Spleen (tissue), 11 donors: ENCODE measurements around the gene AFF1. TPM values are rescaled to one million over a fixed set of nuclear protein-coding genes. Genes with fewer than 3 reads are reported as not detected.

Experiments
- DNase-seq: peaks from one replicate; pipeline ENCODE4 v3.0.0-alpha.2; 2020
- H3K27ac ChIP-seq, 8 donors: fragments of 200-600 bp; sonication (generic) in 7 of 8; 1 replicate in 4 of 8; 2 replicates in 4 of 8; pipeline versions ENCODE4 v1.5.0 to v1.8.0; 2016 to 2021; ENCODE audit warnings: inconsistent platforms in 4 of 8, mild to moderate bottlenecking in 4 of 8, moderate library complexity in 1 of 8
- H3K27me3 ChIP-seq, 7 donors: fragments of 200-600 bp; sonication (generic) in 6 of 7; replicated peaks in 1 of 7; 1 replicate in 4 of 7; 2 replicates in 3 of 7; pipeline versions ENCODE4 v1.5.0 to v1.8.0; 2016 to 2021; ENCODE audit warnings: inconsistent platforms in 3 of 7, mild to moderate bottlenecking in 1 of 7
- H3K36me3 ChIP-seq, 6 donors: fragments of 200-600 bp; sonication (generic) in 5 of 6; 1 replicate in 4 of 6; 2 replicates in 2 of 6; pipeline versions ENCODE4 v1.5.0 to v1.8.0; 2016 to 2021; ENCODE audit warnings: inconsistent platforms in 2 of 6
- H3K4me1 ChIP-seq, 6 donors: fragments of 200-600 bp; sonication (generic) in 5 of 6; 1 replicate in 3 of 6; 2 replicates in 3 of 6; pipeline versions ENCODE4 v1.5.0 to v1.8.0; 2016 to 2021; ENCODE audit warnings: inconsistent platforms in 3 of 6
- H3K4me3 ChIP-seq, 8 donors: fragments of 200-600 bp; sonication (generic) in 7 of 8; 1 replicate in 4 of 8; 2 replicates in 4 of 8; pipeline versions ENCODE4 v1.5.0 to v1.8.0; 2016 to 2021; ENCODE audit warnings: inconsistent platforms in 4 of 8, mild to moderate bottlenecking in 4 of 8, moderate library complexity in 2 of 8
- H3K9me3 ChIP-seq, 8 donors: fragments of 200-600 bp; sonication (generic) in 7 of 8; 1 replicate in 4 of 8; 2 replicates in 4 of 8; pipeline versions ENCODE4 v1.5.0 to v1.8.0; 2016 to 2021; ENCODE audit warnings: inconsistent platforms in 4 of 8
- POLR2A ChIP-seq, 3 donors: fragments of 450-650 bp; IDR thresholded peaks; one replicate each; pipeline ENCODE4 v1.5.1; 2017; ENCODE audit warnings: antibody characterized with exemption in 3 of 3, mild to moderate bottlenecking in 1 of 3
- POLR2AphosphoS5 ChIP-seq, 3 donors: sonication (generic); formaldehyde crosslinking; IDR thresholded peaks; one replicate each; pipeline ENCODE4 v1.5.1; 2017; ENCODE audit warnings: antibody characterized with exemption in 3 of 3
- WGBS, 5 donors: extraction: QIAGEN DNeasy Blood & Tissue Kit in 3 of 5; methylation state at CpG; one replicate each; pipeline versions ENCODE4 v1.1.5 to v1.1.7; 2013 to 2018; 5-methylcytosine and 5-hydroxymethylcytosine counted together
- intact Hi-C: fragments of 100-400 bp; cut with DNase I; formaldehyde crosslinking; loops from one replicate; pipeline ENCODE4 v1.15.0; 2023; ENCODE audit warnings: low total_unique reads
- polyA plus RNA-seq, 3 donors: library from polyadenylated mRNA; stranded (reverse); fragments of 200-250 nt; gene quantifications; one replicate each; pipeline ENCODE4 v1.2.1, GENCODE V29; 2013
- total RNA-seq, 7 donors: library from RNA; depleted of rRNA in 3 of 7; stranded (reverse); fragments of >200 nt in 3 of 7; fragmentation: NEBNext Ultra II Directional in 4 of 7; extraction: Animal tissue kit (Norgen Biotek cat#: 25700) in 4 of 7; gene quantifications; one replicate each; pipeline versions ENCODE4 v1.1.0 to v1.2.1, GENCODE V29; 2016 to 2021
- TF ChIP-seq, protein P1 (sequence below), 11 experiments: fragments of 200-600 bp in 7 of 11; fragments of 450-650 bp in 4 of 11; sonication (generic) in 4 of 11; IDR thresholded peaks in 8 of 11; conservative IDR thresholded peaks in 3 of 11; 1 replicate in 7 of 11; 2 replicates in 4 of 11; pipeline versions ENCODE4 v1.4.0 to v1.8.0; 2016 to 2021; ENCODE audit warnings: antibody characterized with exemption in 11 of 11, inconsistent platforms in 4 of 11, mild to moderate bottlenecking in 1 of 11
- donor health status: healthy with polysubstance abuse.
- donor health status: DM: no; HTN: no; CAD: no; lungs with moderate emphysema.
- donor health status: DM: no; HTN: no; CAD: no.
- donor health status: Bipolar disorder and iron deficiency.
- donor health status: healthy.
- donor health status: DM: no; HTN: no; CAD: no.
- donor health status: DM: yes; HTN: yes; CAD: no.

The AFF1 gene
- total and polyA plus RNA-seq, 10 donors = 4.4 to 119 (median 80.8) TPM

DNA sequence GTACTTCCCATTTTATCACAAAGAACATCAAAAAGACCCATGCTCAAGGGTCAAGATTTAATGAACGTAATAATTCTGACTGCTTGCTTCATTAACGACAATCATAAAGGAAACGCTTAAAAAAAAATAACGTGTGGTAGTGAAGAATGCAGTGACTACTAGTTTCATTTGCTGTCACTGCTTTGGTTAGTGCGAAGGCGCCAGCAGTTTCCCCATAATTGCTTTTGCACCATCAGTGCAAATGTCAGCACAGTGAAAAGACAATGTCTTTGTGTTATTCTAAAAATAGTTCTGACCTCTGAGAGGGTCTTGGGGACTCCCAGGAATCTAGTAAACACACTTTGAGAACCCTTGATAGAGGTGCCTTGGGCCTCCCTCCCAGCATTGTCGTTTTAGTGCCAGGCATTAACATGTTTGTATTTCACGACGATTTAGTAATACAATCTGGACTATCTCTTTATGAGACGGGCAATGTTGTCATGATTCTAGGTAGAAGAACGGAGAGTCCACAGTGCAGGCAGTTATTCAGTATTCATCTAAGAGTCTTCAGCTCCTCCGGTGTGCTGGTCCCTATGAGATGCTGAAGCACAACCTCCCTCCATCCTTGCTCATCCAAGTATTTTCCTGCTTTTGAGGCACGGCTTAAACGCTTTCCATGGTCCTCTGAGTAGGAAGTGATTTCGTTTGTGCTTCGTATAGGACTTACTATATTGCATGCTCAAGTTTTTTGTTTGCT is 71.0 kb downstream of the AFF1 start:
- Histone ChIP-seq H3K4me1 (peaks cover 36 to 67% (median 50%) of the 10 kb centered on the region in 6 donors), H3K36me3 (no peaks in the 10 kb centered on the region), H3K27me3 (no peaks in the 10 kb centered on the region), H3K4me3 (peak overlapping the region; percentile 60 to 86 (median 72)), H3K9me3 (no peaks in the 10 kb centered on the region), H3K27ac (peak overlapping the region; percentile 94 to 99 (median 98))
- TF ChIP-seq POLR2A (IDR thresholded peaks at IDR 0.05) (no peak), POLR2AphosphoS5 (IDR thresholded peaks at IDR 0.05) (peak in 1 of 3 donors; percentile 69)
- TF ChIP-seq, protein P1, sequence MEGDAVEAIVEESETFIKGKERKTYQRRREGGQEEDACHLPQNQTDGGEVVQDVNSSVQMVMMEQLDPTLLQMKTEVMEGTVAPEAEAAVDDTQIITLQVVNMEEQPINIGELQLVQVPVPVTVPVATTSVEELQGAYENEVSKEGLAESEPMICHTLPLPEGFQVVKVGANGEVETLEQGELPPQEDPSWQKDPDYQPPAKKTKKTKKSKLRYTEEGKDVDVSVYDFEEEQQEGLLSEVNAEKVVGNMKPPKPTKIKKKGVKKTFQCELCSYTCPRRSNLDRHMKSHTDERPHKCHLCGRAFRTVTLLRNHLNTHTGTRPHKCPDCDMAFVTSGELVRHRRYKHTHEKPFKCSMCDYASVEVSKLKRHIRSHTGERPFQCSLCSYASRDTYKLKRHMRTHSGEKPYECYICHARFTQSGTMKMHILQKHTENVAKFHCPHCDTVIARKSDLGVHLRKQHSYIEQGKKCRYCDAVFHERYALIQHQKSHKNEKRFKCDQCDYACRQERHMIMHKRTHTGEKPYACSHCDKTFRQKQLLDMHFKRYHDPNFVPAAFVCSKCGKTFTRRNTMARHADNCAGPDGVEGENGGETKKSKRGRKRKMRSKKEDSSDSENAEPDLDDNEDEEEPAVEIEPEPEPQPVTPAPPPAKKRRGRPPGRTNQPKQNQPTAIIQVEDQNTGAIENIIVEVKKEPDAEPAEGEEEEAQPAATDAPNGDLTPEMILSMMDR (IDR thresholded peaks at IDR 0.05 in 8 of 11, conservative IDR thresholded peaks at IDR 0.05 in 3 of 11) = no peak
- DNase-seq = no peak
- 2 to 5% (median 3%) methylated on average over 16 of the region's 16 CpGs for WGBS, 5 donors
- intact Hi-C loops = loop anchor here (5.0 kb wide), 1 partner anchor 69 kb away; the partner anchor contains the start of gene AFF1

- no peaks in the 10 kb centered on the region for H3K36me3 ChIP-seq
- DNase-seq = no peak
- peaks cover 36 to 68% (median 53%) of the 10 kb centered on the region in 6 donors for H3K4me1 ChIP-seq
- 0 to 1% (median 0%) methylated on average over 9 of the region's 9 CpGs for WGBS, 5 donors
- H3K27me3 ChIP-seq = no peaks in the 10 kb centered on the region
- H3K27ac ChIP-seq = peak overlapping the region; percentile 94 to 99 (median 98)
- no peak for TF ChIP-seq POLR2A (IDR thresholded peaks at IDR 0.05)
- TF ChIP-seq, protein P1 (IDR thresholded peaks at IDR 0.05 in 8 of 11, conservative IDR thresholded peaks at IDR 0.05 in 3 of 11) = peak in 2 of 11 experiments; percentile 32 to 38
- no peaks in the 10 kb centered on the region for H3K9me3 ChIP-seq
- intact Hi-C loops = loop anchor here (5.0 kb wide), 1 partner anchor 69 kb away; the partner anchor contains the start of gene AFF1
- H3K4me3 ChIP-seq = peak overlapping the region; percentile 60 to 86 (median 72)
These were observed 71.5 kb downstream of the AFF1 start for GRCh38 chr4:87006426-87006675.

DNA sequence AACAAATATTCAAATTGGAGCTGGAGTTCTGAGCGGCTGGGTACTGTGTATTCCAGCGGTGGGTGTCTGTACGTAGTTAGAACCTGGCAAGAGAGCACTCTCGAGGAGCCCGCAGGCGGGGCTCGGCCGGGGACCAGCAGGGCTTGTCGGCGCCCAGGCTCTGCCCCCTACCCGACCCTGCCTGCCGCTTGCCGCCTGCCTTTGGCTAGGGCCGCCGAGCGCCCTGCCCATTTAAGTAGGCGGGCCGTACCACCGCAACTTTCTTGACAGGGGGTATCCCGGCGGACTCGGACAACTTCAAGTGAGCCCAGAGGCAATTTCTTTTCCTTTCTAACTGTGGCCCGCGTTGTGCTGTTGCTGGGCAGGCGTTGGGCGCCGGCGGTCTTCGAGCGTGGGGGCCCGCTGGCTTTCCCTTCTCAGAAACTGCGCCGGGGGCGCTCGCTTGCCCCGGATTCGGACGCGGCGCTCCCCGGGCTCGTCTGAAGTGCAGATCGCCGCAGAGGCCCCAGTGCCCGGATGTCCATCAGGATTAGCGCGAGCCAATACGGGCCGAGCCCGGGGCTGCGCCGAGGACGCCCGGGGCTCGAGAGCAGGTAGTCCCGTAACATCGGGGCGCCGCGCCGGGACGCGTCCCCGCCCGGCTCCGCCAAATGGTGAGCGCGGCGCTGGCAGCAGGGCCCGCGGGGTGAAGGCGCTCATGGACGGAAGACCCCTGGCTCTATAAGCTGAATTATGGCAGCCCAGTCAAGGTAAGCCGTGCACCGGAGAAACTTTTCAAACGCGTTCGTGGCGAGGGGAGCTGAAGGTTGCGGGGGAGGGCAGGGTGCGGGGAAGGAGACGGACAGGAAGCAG is 72.1 kb downstream of the AFF1 start:
- H3K27ac ChIP-seq = peak overlapping the region; percentile 94 to 99 (median 98)
- peaks cover 36 to 68% (median 56%) of the 10 kb centered on the region in 6 donors for H3K4me1 ChIP-seq
- peak; percentile 100 for TF ChIP-seq POLR2AphosphoS5 (IDR thresholded peaks at IDR 0.05)
- peak; percentile 93 to 100 (median 96) for TF ChIP-seq POLR2A (IDR thresholded peaks at IDR 0.05)
- TF ChIP-seq, protein P1 (IDR thresholded peaks at IDR 0.05 in 8 of 11, conservative IDR thresholded peaks at IDR 0.05 in 3 of 11) = peak in 7 of 11 experiments; percentile 10 to 41 (median 26)
- peak overlapping the region; percentile 60 to 86 (median 72) for H3K4me3 ChIP-seq
- DNase-seq = peak; percentile 99
- 0% methylated on average over 34 to 82 of the region's 82 CpGs for WGBS, 5 donors
- no peaks in the 10 kb centered on the region for H3K36me3 ChIP-seq
- H3K27me3 ChIP-seq = no peaks in the 10 kb centered on the region
- no peaks in the 10 kb centered on the region for H3K9me3 ChIP-seq
- intact Hi-C loops = loop anchor here (5.0 kb wide), 1 partner anchor 70 kb away; the partner anchor contains the start of gene AFF1
